ENCODE data around the gene PLCL2.

The PLCL2 gene

DNA sequence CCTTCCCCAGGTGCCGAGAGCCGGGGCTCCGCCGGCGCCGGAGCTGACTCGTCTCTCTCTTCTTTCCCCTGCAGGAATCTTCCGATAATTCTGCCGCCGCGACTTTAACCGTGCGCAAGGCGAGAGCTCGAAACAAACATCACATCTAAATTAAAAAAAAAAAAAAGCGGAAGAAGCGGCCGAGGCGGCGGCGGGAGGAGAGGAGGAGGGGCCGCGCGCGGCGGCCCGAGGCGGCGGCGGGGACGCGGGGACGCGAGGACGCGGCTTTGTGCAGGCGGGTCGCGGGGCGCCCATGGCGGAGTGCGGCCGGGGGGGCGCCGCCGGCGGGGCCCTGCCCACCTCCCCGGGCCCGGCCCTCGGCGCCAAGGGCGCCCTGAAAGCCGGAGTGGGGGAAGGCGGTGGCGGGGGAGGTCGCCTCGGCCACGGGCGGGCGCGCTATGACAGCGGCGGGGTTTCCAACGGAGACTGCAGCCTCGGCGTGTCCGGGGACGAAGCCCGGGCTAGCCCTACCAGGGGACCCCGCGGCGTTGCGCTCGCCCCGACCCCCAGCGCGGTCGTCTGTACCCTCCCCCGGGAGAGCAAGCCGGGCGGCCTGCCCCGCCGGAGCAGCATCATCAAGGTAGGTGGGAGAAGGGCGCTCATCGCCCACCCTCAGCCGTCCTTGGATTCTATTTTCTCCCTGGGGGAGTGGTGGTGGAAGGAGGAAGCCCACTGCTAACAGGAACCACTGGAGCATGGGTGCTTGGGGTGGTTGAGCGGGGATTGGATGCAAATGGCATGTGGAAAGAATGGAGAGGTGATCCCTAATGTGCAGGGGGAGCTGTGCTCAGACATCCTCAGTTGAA is at the start of gene PLCL2:
Gene PLCL2, plus strand, starts transcription at position 208 of the 845 bp plus-strand sequence. Its CDS starts 85 bp downstream, at position 293.
- TF ChIP-seq, protein P1, sequence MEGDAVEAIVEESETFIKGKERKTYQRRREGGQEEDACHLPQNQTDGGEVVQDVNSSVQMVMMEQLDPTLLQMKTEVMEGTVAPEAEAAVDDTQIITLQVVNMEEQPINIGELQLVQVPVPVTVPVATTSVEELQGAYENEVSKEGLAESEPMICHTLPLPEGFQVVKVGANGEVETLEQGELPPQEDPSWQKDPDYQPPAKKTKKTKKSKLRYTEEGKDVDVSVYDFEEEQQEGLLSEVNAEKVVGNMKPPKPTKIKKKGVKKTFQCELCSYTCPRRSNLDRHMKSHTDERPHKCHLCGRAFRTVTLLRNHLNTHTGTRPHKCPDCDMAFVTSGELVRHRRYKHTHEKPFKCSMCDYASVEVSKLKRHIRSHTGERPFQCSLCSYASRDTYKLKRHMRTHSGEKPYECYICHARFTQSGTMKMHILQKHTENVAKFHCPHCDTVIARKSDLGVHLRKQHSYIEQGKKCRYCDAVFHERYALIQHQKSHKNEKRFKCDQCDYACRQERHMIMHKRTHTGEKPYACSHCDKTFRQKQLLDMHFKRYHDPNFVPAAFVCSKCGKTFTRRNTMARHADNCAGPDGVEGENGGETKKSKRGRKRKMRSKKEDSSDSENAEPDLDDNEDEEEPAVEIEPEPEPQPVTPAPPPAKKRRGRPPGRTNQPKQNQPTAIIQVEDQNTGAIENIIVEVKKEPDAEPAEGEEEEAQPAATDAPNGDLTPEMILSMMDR (IDR thresholded peaks at IDR 0.05), result no peak
- TF ChIP-seq ZFX (IDR thresholded peaks at IDR 0.05; ENCODE audit: borderline replicate concordance), result no peak
- peak within 1 kb of the TSS; percentile 40 for H3K27ac ChIP-seq

DNA sequence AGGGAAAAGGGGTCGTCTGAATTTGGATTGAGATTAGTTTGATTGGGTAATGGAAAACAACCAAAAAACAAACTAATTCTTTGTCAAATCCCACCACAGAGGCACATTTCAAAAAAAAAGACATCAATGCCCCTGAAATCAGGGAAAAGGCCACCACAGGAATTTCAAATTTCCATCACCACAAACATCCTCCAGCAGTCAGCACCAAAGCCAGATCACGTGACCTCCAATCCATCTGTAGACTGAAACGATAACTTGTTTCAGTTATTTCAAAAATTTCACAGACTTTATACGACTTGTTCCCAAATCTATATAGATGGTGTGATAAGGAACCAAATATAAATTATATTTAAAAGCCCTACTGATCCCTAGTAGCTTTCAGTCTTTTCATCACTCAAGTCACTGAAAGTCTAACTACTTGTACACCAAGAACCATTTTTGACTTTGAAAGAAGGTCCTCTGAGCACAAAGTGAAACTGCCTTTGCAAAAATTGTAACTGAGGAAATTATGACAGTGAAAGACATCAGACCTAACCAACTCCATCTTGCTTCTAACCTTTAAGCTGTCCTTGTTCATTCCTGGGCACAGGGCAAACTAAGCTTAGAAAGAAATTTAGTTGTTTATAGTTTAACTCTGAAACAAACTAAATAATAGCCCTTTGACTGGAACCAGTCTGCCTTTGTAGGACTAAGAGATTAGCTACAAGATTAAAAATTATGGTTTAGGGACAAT is 48.1 kb upstream of the PLCL2 start:
- H3K27ac ChIP-seq, result no peak overlapping the region
- TF ChIP-seq, protein P1 (IDR thresholded peaks at IDR 0.05), result no peak
- TF ChIP-seq ZFX (IDR thresholded peaks at IDR 0.05; ENCODE audit: borderline replicate concordance), result no peak

DNA sequence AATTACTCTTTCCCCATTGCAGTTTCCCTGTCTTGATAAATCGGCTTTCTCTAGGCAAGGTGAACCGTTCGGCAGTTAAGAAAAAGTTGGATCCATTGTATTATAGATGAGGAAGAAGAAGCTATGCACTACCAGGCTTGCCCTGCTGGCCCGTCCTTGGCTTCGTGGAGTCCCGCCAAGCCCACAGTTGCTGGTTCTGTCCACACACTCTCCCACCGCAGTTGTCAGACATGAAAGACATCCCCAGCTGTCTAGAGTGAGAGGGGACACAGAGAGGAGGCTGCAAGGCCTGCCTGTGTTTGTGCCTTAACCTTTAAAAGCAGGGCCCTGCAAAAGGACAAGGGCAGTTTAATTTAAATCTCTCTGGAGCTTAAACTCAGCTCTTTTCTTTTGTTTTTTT is 47.2 kb upstream of the PLCL2 start:
- TF ChIP-seq, protein P1 (IDR thresholded peaks at IDR 0.05), result no peak
- no peak for TF ChIP-seq ZFX (IDR thresholded peaks at IDR 0.05; ENCODE audit: borderline replicate concordance)
- no peak overlapping the region for H3K27ac ChIP-seq

DNA sequence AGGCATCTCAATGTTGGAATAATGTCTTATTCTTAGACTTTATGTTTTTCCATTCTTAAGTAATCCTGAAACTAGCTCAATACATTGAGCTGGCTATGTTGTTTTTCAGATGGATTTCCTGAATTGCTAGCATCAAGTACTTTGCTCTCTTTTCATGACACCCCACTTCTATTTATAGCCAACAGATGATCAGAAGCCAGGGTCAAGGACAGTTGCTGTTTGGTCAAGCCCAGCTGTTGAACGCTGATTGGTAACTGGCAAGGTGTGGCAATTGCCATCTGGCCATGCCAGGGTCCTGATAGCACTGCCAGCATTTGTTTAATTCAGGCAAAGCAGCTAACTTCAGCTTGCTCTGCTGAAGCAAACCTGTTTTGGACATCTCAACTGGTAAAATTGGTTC is 46.2 kb upstream of the PLCL2 start:
- no peak for TF ChIP-seq ZFX (IDR thresholded peaks at IDR 0.05; ENCODE audit: borderline replicate concordance)
- TF ChIP-seq, protein P1 (IDR thresholded peaks at IDR 0.05), result no peak

DNA sequence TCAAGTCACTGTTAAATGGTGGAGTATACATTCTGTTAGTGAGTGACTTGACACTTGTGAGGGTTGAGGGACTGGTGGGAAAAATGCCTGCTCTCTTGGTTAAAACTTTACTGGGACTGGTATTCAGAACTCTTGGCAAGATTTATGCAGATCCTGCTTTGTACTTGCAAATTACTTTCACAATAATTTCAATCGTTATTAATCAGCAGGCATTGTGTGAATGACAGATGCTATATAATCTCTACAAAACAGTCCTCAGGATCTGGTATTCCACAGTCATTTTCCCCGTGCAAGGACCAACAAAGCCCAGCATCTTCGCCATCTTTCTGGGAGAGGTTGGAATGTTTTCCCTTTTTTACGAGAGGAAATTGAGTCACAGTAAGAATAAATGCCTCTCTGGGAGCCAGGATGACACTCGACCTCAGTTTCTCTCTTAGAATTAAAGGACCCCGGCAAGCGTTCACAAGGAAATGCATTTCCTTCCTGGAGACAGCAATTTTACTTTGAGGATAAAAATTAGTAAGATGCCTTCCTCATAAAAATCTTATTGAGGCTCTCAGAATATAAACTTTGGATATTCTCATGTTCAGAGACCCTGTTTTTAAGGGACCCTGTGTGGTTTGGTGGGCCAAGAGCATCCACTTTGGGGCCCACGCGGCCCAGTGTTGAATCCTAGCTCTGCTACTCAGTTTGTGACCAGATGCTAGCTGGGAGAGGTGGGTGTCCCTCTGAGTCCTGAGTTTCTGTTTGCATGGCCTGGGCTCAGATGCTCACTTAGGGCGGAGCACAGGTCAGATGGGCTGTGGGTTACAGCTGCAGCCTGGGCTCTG is 45.3 kb upstream of the PLCL2 start:
- TF ChIP-seq, protein P1 (IDR thresholded peaks at IDR 0.05), result no peak
- TF ChIP-seq ZFX (IDR thresholded peaks at IDR 0.05; ENCODE audit: borderline replicate concordance), result no peak
- no peak overlapping the region for H3K27ac ChIP-seq

More for the DNA sequence above, 46.2 kb upstream of the PLCL2 start:
- no peak overlapping the region for H3K27ac ChIP-seq

DNA sequence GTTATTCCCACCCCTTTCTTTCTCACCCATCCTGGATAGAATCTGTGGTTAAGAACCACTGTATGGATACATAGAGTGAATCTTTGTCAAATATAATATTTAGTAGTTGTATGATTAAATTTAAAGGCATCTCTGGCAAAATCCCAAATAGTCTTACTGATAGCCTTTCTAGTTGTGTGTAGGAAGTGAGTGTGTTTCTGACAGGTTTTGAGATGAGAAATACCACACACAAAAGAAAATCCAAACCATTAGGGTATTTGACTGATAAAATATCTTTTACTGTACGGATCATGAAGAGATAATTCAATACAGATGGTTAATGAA is 44.7 kb upstream of the PLCL2 start:
- no peak overlapping the region for H3K27ac ChIP-seq
- TF ChIP-seq ZFX (IDR thresholded peaks at IDR 0.05; ENCODE audit: borderline replicate concordance), result no peak
- TF ChIP-seq, protein P1 (IDR thresholded peaks at IDR 0.05), result no peak
